ENCODE measurements around the gene INO80.
"Not testable (repeated sequence)": the region's sequence is repeated elsewhere in the genome, so short reads cannot be mapped to it uniquely, and the experiment has no call there.

Gene INO80

GRCh38 chr15:40956541-40956982, 159.5 kb downstream of the INO80 start:
- no peak overlapping the region; the same call in 1 of the 2 replicates for H3K4me3 ChIP-seq (ENCODE audit: control insufficient read depth, low read depth, low read length)
- TF ChIP-seq CTCF (IDR thresholded peaks at IDR 0.05; ENCODE audit: control insufficient read depth, insufficient read depth, low read depth, low read length, missing control alignments), result no peak
- DNase-seq (ENCODE audit: low read depth), result no peak

GRCh38 chr15:40955930-40956540, 160.0 kb downstream of the INO80 start:
- TF ChIP-seq CTCF (IDR thresholded peaks at IDR 0.05; ENCODE audit: control insufficient read depth, insufficient read depth, low read depth, low read length, missing control alignments), result no peak
- DNase-seq (ENCODE audit: low read depth), result no peak
- H3K4me3 ChIP-seq (ENCODE audit: control insufficient read depth, low read depth, low read length), result peak overlapping the region; percentile 95

GRCh38 chr15:40955141-40955903, 160.8 kb downstream of the INO80 start:
- no peak for TF ChIP-seq CTCF (IDR thresholded peaks at IDR 0.05; ENCODE audit: control insufficient read depth, insufficient read depth, low read depth, low read length, missing control alignments)
- DNase-seq (ENCODE audit: low read depth), result no peak
- H3K4me3 ChIP-seq (ENCODE audit: control insufficient read depth, low read depth, low read length), result peak overlapping the region; percentile 95

GRCh38 chr15:40954158-40954848, 161.8 kb downstream of the INO80 start:
- peak overlapping the region; percentile 95 for H3K4me3 ChIP-seq (ENCODE audit: control insufficient read depth, low read depth, low read length)
- DNase-seq (ENCODE audit: low read depth), result not testable (repeated sequence)

GRCh38 chr15:40953713-40954074, 162.4 kb downstream of the INO80 start:
- no peak for TF ChIP-seq CTCF (IDR thresholded peaks at IDR 0.05; ENCODE audit: control insufficient read depth, insufficient read depth, low read depth, low read length, missing control alignments)
- DNase-seq (ENCODE audit: low read depth), result no peak
- peak overlapping the region; percentile 95 for H3K4me3 ChIP-seq (ENCODE audit: control insufficient read depth, low read depth, low read length)

GRCh38 chr15:40952901-40953712, 163.0 kb downstream of the INO80 start, which contains the start of gene CHAC1:
TSS of gene CHAC1 (plus strand) at chr15:40953471. CDS start at chr15:40953584, 113 bp downstream.
- DNase-seq (ENCODE audit: low read depth), result peak; percentile 93
- peak within 1 kb of the TSS; percentile 95 for H3K4me3 ChIP-seq (ENCODE audit: control insufficient read depth, low read depth, low read length)
- TF ChIP-seq CTCF (IDR thresholded peaks at IDR 0.05; ENCODE audit: control insufficient read depth, insufficient read depth, low read depth, low read length, missing control alignments), result peak; percentile 1

Measured in AG09309 (cell line).